ENCODE measurements around the gene IL5RA.

IL5RA gene

GRCh38 chr3:3107181-3107580 is 3.0 kb downstream of the IL5RA start:
- no peak for DNase-seq

- DNase-seq: no peak
Observed at GRCh38 chr3:3105815-3106214, 4.4 kb downstream of the IL5RA start.

- no peak for DNase-seq
Observed at GRCh38 chr3:3105246-3105645, 4.9 kb downstream of the IL5RA start.

GRCh38 chr3:3102751-3103150 is 7.4 kb downstream of the IL5RA start:
- no peak for DNase-seq

GRCh38 chr3:3101660-3102458 is 8.3 kb downstream of the IL5RA start:
- no peak for DNase-seq

- no peak for DNase-seq
Observed at GRCh38 chr3:3097958-3098357, 12.2 kb downstream of the IL5RA start.

GRCh38 chr3:3089017-3089416 is 21.2 kb downstream of the IL5RA start:
- DNase-seq: no peak

- DNase-seq: no peak
Observed at GRCh38 chr3:3087716-3088465, 22.3 kb downstream of the IL5RA start.

GRCh38 chr3:3087279-3087678 is 22.9 kb downstream of the IL5RA start:
- DNase-seq: no peak

- no peak for DNase-seq
Observed at GRCh38 chr3:3086239-3086638, 23.9 kb downstream of the IL5RA start.

GRCh38 chr3:3085782-3086181 is 24.4 kb downstream of the IL5RA start:
- no peak for DNase-seq

GRCh38 chr3:3084890-3085289 is 25.3 kb downstream of the IL5RA start:
- no peak for DNase-seq

GRCh38 chr3:3082234-3082924 is 27.8 kb downstream of the IL5RA start:
- DNase-seq: no peak

- no peak for DNase-seq
Observed at GRCh38 chr3:3081381-3082233, 28.6 kb downstream of the IL5RA start.

GRCh38 chr3:3080309-3080708 is 29.9 kb downstream of the IL5RA start:
- no peak for DNase-seq

- no peak for DNase-seq
Observed at GRCh38 chr3:3074551-3075257, 35.5 kb downstream of the IL5RA start.

GRCh38 chr3:3071136-3071535 is 39.0 kb downstream of the IL5RA start:
- no peak for DNase-seq

- no peak for DNase-seq
Observed at GRCh38 chr3:3069723-3070122, 40.5 kb downstream of the IL5RA start.

GRCh38 chr3:3068358-3068881 is 41.8 kb downstream of the IL5RA start:
- no peak for DNase-seq

- no peak for DNase-seq
Observed at GRCh38 chr3:3066910-3067309, 43.3 kb downstream of the IL5RA start.

GRCh38 chr3:3066378-3066777 is 43.8 kb downstream of the IL5RA start:
- no peak for DNase-seq

GRCh38 chr3:3065876-3066275 is 44.3 kb downstream of the IL5RA start:
- DNase-seq: no peak
